Stimulated activated CD8-positive, alpha-beta memory T cell treated with anti-CD3 and anti-CD28 coated beads, Interleukin-7, amount 100 ng/mL, for 1 hour (primary cell): ENCODE measurements around the gene CFAP161.
"Not testable (repeated sequence)": the region's sequence is repeated elsewhere in the genome, so short reads cannot be mapped to it uniquely, and the experiment has no call there.

ENCODE experiments used
- DNase-seq, 2 donors: peaks; one replicate each; pipeline ENCODE4 v3.0.0-alpha.2; 2020; ENCODE audit warnings: low read depth in 2 of 2

The CFAP161 gene

GRCh38 chr15:81157939-81158223, 23.8 kb downstream of the CFAP161 start:
- DNase-seq, result no peak

- not testable (repeated sequence) for DNase-seq
These were observed 24.5 kb downstream of the CFAP161 start for GRCh38 chr15:81158561-81158960.

DNA sequence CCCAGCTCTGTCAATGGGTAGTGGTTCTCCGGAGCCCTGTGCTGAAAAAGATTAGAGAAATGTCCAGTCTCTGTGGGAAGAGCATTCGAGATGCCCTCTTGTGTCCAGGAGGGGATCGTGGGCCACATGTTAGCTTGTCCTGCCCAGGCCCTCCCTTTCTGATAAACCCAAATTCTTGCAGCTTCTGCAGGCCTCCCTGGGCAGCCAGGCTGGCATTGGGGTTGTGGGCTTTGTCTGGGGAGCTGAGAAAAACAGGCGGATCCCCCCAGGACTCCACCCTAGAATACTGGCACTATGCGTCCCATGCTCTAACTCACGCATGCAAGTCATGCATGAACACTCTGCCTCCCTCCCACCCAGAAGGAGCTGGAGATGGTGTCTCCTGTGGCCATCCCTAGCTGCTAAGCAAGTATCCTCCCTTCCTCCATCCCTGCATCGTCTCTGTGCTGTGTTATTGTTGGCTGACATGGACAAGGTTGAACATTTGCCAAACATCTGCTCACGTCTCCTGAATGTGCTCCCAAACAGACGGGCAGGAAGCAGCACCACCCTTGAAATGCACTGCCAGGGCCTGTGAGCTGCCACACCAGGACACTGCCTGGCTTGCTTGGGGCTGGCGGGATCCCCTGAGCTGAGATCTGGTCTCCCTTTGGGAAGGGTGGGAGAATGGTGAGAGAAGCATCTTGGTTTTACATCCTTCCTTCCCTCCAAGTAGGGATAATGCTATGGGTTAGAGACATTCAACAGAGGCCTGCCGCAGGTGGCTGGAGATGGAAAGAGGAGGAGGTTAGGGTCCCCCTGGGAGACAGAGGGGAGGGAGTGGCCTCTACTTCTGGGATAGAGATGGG, 26.5 kb downstream of the CFAP161 start:
- no peak for DNase-seq

GRCh38 chr15:81161160-81161673, 27.1 kb downstream of the CFAP161 start:
- no peak for DNase-seq

GRCh38 chr15:81161851-81162250, 27.8 kb downstream of the CFAP161 start:
- DNase-seq, result no peak

DNA sequence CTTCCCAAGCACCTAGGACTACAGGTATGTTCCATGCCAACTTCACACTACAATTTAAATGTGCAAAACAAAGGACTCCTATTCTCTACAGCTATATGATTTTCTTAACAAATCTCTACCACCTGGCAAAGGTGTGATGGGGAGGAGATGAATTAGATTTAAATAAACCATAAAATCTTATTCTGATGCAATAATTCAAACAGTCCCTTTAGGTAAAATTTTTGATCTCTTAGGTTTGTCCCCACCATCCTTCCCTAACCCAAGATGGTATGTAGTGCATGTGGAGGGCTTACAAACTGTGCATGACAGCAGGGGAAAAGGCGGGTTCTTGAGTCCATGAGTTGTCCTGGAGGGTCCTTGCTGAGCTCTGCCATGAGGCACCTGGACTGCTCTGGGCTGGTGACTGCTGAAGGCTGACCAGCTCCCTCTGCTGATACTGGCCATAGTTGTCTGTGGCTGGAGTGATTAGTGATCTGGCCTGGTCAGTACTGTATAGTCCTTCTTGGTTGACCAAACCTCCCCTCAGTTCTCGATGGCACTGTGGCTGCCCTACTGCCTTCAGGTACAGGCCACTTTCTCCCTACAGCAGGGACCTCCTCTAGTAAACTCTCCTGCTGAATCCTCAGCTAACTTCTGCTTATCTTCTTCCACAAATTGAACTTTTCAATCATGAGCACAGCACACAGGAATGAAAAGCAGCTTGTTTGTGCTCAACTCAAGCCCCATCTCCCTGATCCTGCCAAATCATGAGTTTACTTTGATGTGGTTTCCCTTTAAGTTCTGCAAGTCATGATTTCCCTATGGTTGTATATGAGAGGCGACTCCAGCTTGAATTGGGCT, 30.1 kb downstream of the CFAP161 start:
- no peak for DNase-seq

DNA sequence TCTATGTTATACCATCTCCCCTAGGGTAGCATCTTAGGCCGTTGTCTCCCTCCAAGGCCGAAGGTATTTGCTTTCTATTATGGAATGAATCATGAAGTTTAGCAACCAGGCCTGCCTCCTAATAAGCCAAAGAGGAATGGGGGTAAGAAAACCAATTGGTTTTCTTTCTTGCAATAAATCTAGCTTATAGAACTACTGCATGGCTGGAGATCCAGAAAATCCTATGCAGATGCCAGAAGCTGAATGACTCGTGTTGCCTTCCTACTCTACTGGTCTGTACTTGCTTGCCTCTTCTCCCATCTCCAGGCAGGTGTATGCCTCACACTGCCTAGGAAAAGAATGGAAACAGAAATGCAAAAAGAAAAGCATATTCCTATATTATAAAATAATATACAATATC, 31.5 kb downstream of the CFAP161 start:
- no peak for DNase-seq

DNA sequence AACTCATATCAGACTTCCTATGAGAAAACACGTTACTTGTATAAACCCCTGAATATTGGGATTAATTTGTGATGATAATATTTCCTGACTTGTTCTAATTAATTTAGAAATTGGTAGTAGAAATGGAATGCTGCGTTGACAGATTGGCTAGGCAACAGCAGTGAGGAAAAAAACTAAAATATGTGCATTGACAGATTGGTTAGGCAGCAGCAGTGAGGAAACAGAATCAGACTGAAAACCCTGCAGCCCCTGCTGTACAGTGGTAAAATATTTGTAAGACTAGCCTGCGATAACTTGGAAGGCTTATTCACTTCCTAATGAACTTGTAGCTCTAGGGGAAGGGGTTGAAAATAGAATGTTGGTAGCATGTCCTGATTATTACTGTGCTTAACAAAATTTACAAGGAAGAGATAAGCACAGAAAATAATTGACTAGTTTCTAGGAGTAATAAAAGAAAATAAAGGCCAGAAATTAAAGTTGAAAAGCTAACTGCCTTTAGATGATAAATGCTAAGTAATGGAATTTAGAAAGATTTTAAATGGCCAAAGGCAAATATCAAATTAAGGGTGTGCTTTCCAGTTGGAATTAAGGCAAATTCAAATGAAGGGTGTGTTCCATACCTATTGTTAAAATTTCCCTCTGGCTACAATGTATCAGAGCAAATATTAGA, 32.7 kb downstream of the CFAP161 start:
- DNase-seq, result no peak

DNA sequence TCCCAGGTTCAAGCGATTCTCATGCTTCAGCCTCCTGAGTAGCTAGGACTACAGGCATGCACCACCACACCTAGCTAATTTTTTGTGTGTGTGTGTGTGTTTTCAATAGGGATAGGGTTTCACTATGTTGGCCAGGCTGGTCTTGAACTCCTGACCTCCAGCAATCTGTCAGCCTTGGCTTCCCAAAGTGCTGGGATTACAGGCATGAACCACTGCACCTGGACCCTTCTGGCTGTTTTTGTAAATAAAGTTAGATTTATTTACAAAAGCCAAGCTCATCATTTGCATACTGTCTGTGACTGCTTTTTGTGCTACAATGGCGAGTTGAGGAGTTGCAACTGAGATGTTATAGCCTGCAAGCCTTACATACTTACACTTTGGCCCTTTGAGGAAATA, 34.1 kb downstream of the CFAP161 start:
- DNase-seq, result no peak

GRCh38 chr15:81168644-81169043, 34.6 kb downstream of the CFAP161 start:
- DNase-seq, result no peak

- DNase-seq, result no peak
These were observed 36.4 kb downstream of the CFAP161 start for GRCh38 chr15:81170511-81170910.

GRCh38 chr15:81171286-81171685, 37.2 kb downstream of the CFAP161 start:
- DNase-seq, result no peak

GRCh38 chr15:81174125-81174791, 40.2 kb downstream of the CFAP161 start:
- DNase-seq, result no peak

GRCh38 chr15:81174792-81175327, 40.8 kb downstream of the CFAP161 start:
- DNase-seq, result no peak

DNA sequence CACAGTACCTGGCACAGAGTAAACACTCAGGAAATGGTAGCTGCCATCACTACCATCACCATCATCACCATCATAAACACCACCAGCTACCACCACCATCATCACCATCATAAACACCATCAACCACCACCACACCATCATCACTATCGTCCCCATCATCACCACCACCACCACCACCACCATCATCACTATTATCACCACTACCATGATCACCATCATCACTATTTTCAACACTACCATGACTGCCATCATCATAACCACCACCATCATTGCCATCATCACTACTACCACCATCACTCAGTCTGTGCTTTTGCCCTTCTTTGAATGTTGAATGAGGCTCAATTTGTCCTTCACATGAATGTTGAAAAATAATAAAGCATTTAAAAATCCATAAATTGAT, 41.4 kb downstream of the CFAP161 start:
- no peak for DNase-seq

DNA sequence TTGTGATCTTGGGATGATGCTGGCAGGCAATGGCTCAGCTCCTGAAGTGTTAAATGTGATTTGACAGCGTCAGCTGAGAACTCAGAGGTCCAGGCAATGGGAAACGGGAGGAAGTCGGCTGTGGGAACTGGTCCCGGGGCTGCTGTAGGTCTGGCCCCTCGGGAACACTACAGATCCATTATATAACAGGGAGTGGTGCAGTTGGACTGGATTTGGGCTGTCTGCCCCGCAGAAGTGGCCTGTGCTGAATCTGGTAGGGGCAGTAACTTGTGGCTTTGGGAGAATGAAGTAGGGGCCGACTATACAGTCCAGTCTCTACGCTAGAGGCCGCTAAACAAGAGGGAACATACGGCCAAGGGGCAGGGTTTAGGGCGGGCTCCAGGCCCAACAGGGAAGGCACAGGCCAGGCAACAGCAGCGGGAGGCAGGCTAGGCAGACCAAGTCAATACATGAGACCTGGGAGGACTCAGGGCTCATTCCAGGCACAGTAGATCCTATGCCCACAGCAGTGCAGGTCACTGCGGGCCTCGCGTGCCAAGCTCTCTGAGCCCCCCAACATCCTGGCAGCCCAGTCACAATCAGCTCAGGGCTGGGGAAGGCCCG, 42.3 kb downstream of the CFAP161 start:
- no peak for DNase-seq

GRCh38 chr15:81178365-81178764, 44.3 kb downstream of the CFAP161 start:
- DNase-seq, result no peak

- no peak for DNase-seq
These were observed 47.1 kb downstream of the CFAP161 start for GRCh38 chr15:81181220-81181619.

- no peak for DNase-seq
These were observed 48.1 kb downstream of the CFAP161 start for GRCh38 chr15:81182031-81182755.

GRCh38 chr15:81182756-81183438, 48.8 kb downstream of the CFAP161 start:
- DNase-seq, result no peak
